Urothelium cell line (cell line): ENCODE measurements around the gene DROSHA.

ENCODE experiments used
- DNase-seq: peaks from one replicate; pipeline ENCODE4 v3.0.0; 2011; ENCODE audit warnings: low spot score, mixed read lengths
- FAIRE-seq: peaks from 2 replicates; lab custom pipeline; 2011; peaks lifted over from hg19 to GRCh38; lab: Jason Lieb, UNC

DROSHA gene

DNA sequence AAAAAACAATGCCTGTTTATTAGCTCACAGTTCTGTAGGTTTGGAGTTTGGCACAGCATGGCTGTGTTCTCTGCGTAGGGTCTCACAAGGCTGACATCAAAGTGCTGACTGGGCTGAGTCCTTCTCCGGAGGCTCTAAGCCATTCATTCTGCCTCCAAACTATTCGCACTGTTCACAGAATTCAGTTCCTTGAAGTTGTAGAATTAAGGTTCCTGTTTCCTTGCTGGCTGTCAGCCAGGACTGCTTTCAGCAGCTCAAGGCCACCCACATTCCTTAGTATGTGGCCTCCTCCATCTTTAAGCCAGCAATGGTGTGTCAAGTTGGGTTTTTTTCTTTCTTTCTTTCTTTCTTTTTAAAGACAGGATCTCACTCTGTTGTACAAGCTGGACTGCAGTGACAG, 176.6 kb downstream of the DROSHA start:
- FAIRE-seq, result no peak

More for the DNA sequence above, 176.6 kb downstream of the DROSHA start:
- DNase-seq, result no peak
